Articular chondrocyte of knee joint (primary cell): Measurements from ENCODE around the gene PAX3. TPM values are rescaled to one million over a fixed set of nuclear protein-coding genes. Genes with fewer than 3 reads are reported as not detected.

Experiments
- total RNA-seq: library from RNA; depleted of rRNA; stranded (reverse); fragments of >200 nt; gene quantifications from 2 replicates; pipeline ENCODE4 v1.2.3, GENCODE V29; 2012

The PAX3 gene
- 0.11 TPM in 1 of 2 replicates, not detected in the other for total RNA-seq

GRCh38 chr2:222298311-222299150 is at the start of gene PAX3:
TSS of gene PAX3 (minus strand) at chr2:222298998. CDS start at chr2:222298615, 383 bp downstream.

Other genes with a start within 250 kb of the PAX3 start
- gene SGPP2, start 125.5 kb upstream of the PAX3 start, total RNA-seq = not detected in 2 replicates